Left ventricle myocardium inferior (tissue), 1 donor: Measurements from ENCODE around the gene KIAA1210. TPM values are rescaled to one million over a fixed set of nuclear protein-coding genes. Genes with fewer than 3 reads are reported as not detected.

Experiments used
- DNase-seq: peaks from one replicate; pipeline ENCODE4 v3.0.0-alpha.2; 2020
- H3K27ac ChIP-seq: fragments of 200-600 bp; replicated peaks from 2 replicates; pipeline ENCODE4 v1.8.0; 2021
- H3K27me3 ChIP-seq: fragments of 200-600 bp; 2 replicates; pipeline ENCODE4 v1.8.0; 2021; ENCODE audit warnings: low read depth
- H3K36me3 ChIP-seq: fragments of 200-600 bp; 2 replicates; pipeline ENCODE4 v1.8.0; 2021
- H3K4me1 ChIP-seq: fragments of 200-600 bp; 2 replicates; pipeline ENCODE4 v1.8.0; 2021
- H3K4me3 ChIP-seq: fragments of 200-600 bp; 2 replicates; pipeline ENCODE4 v1.8.0; 2021; ENCODE audit warnings: mild to moderate bottlenecking, moderate library complexity
- H3K9me3 ChIP-seq: fragments of 200-600 bp; replicated peaks from 2 replicates; pipeline ENCODE4 v1.8.0; 2021
- intact Hi-C: fragments of 100-400 bp; cut with micrococcal nuclease; formaldehyde crosslinking; loops from one replicate; pipeline ENCODE4 v1.11.0; 2022
- total RNA-seq: library from RNA; stranded (reverse); fragmentation: NEBNext Ultra II Directional; extraction: Animal tissue kit (Norgen Biotek cat#: 25700); gene quantifications from one replicate; pipeline ENCODE4 v1.2.1, GENCODE V29; 2021
- TF ChIP-seq, protein P1 (sequence below): fragments of 200-600 bp; IDR thresholded peaks from 2 replicates; pipeline ENCODE4 v1.8.0; 2021; ENCODE audit warnings: antibody characterized with exemption, mild to moderate bottlenecking, borderline replicate concordance
- donor health status: DM: no; HTN: yes; CAD: no; lungs with severe emphysema.

The KIAA1210 gene
- total RNA-seq, 1 donor from 2014 or later, result not detected

DNA sequence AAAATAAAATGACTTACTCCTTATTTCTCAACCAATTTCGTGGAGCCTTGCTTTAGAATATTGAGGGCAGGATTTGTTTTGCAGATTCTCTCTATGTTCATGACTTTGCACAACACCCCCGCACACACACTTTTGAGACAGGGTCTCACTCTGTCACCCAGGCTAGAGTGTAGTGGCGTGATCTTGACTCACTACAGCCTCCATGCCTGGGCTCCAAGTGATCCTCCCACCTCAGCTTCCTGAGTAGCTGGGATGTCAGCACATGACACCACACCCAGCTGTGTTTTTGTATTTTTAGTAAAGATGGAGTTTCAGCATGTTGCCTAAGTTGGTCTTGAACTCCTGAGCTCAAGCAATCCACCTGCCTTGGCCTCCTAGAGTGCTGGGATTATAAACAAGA, 42.8 kb downstream of the KIAA1210 start:
- H3K4me3 ChIP-seq, result no peak overlapping the region
- H3K9me3 ChIP-seq, result no peaks in the 10 kb centered on the region
- H3K27ac ChIP-seq, result no peak overlapping the region
- no peak for DNase-seq
- no peaks in the 10 kb centered on the region for H3K4me1 ChIP-seq
- intact Hi-C loops, result no loop called here
- no peaks in the 10 kb centered on the region for H3K36me3 ChIP-seq
- TF ChIP-seq, protein P1, sequence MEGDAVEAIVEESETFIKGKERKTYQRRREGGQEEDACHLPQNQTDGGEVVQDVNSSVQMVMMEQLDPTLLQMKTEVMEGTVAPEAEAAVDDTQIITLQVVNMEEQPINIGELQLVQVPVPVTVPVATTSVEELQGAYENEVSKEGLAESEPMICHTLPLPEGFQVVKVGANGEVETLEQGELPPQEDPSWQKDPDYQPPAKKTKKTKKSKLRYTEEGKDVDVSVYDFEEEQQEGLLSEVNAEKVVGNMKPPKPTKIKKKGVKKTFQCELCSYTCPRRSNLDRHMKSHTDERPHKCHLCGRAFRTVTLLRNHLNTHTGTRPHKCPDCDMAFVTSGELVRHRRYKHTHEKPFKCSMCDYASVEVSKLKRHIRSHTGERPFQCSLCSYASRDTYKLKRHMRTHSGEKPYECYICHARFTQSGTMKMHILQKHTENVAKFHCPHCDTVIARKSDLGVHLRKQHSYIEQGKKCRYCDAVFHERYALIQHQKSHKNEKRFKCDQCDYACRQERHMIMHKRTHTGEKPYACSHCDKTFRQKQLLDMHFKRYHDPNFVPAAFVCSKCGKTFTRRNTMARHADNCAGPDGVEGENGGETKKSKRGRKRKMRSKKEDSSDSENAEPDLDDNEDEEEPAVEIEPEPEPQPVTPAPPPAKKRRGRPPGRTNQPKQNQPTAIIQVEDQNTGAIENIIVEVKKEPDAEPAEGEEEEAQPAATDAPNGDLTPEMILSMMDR, result no peak
- no peaks in the 10 kb centered on the region for H3K27me3 ChIP-seq

DNA sequence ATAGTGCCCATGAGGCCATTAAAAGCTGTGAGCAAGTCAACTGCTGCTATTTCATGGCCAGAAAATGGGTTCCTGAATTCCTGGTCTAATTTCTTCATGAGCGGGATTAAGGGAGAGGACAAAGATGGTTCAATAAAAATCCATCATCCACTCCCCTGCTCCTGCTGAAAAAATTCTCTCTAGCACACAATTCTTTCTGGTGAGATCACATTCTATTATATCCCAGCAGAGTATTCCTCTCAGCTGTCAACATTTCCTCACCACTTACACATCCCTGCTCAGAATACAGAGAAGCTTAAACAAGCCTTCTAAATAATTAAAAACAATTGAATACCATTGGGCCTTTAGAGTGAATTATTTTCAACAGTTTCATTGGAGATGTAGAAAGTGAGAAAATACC, 45.3 kb downstream of the KIAA1210 start:
- TF ChIP-seq, protein P1, result no peak
- Histone ChIP-seq H3K9me3 (no peaks in the 10 kb centered on the region), H3K27me3 (no peaks in the 10 kb centered on the region), H3K4me1 (no peaks in the 10 kb centered on the region), H3K4me3 (no peak overlapping the region), H3K27ac (no peak overlapping the region), H3K36me3 (no peaks in the 10 kb centered on the region)
- no peak for DNase-seq
- intact Hi-C loops, result no loop called here

DNA sequence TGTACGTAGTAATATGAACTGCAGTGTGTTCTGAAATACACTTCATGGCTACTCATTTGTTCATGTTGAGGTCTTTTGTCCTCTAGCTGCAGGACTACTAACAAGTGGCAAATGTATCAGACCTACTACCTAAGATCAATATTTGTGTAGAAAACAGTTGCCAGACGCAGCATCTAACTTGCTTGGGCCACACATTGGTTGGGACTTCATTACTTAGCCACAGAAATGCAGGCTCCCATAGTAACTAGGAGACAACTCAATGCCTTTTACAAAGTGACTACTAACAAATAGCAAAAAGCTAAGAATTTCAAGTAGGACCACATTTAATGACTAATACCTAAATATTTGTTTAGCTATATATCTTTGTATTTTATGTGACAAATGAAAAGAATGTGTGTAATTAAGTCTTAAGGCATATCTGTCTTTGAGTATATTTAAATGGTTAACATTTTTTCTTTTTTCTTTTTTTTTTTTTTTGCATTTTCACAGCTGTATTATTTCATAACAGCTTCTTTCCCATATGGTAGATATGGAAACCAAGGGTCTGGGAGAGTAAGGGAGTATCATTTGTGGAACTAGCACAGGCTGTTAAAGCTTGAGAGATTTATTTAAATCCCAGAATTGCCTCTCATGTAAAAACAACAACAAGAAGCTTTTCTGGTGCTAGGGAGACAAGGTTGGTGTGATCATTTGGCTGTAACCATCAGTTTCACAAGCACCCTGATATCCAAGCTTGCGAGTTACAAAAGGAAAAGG, 52.2 kb downstream of the KIAA1210 start:
- H3K36me3 ChIP-seq, result no peaks in the 10 kb centered on the region
- intact Hi-C loops, result no loop called here

DNA sequence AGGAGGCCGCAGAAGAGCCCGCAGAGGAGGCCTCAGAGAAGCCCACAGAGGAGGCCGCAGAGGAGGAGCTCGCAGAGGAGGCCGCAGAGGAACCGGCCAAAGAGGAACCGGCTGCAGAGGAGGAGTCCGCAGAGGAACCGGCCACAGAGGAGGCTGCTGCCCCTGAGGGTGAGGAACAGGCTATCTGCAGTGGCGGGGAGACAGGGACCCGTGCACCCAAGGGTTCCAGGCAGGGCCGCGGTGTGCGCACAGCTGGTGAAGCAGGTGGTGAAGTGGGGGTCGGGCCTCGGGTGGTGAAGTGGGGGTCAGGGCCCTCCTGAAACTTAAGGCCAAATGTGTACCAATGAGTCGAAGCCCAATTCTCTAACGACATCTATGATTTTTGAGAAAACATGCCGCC, 53.7 kb downstream of the KIAA1210 start:
- intact Hi-C loops, result no loop called here
- Histone ChIP-seq H3K27ac (no peak overlapping the region), H3K36me3 (no peaks in the 10 kb centered on the region), H3K9me3 (no peaks in the 10 kb centered on the region), H3K4me1 (no peaks in the 10 kb centered on the region), H3K27me3 (no peaks in the 10 kb centered on the region), H3K4me3 (no peak overlapping the region)
- TF ChIP-seq, protein P1, result no peak
- no peak for DNase-seq

More for the DNA sequence above, 52.2 kb downstream of the KIAA1210 start:
- H3K27me3 ChIP-seq, result no peaks in the 10 kb centered on the region
- H3K4me1 ChIP-seq, result no peaks in the 10 kb centered on the region
- H3K9me3 ChIP-seq, result no peaks in the 10 kb centered on the region
- H3K27ac ChIP-seq, result no peak overlapping the region
- TF ChIP-seq, protein P1, result no peak
- DNase-seq, result no peak
- H3K4me3 ChIP-seq, result no peak overlapping the region

DNA sequence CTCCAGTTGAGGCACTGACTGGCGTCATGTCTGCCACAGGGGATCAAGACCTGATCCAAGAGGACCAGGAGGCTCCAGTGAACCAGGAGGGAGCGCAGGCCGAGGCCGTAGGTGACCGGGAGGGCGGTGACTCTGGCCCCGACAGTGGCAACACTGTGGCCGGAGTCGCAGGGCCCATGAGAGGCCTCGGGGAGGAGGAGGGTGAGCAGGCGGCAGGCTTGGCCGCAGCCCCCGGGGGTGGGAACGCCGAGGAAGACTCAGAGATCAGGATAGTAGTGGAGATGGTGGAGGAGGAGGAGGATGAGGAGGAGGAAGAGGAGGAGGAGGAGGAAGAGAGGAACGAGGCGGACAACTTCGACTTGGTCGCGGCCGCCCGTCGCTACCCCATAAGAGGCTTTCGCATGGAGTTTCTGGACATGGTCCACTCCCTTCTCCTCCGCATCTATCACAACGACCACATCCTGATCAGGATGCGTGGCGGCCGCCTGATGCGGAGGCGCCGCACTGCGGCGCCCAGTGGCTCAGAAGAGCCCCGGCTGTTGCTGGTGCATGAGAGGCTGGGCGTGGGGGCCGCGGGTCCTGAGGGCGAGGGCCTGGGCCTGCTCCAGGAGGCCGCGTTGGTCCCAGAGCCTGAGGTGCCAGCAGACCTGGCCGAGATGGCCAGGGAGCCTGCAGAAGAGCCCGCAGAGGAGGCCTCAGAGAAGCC, 54.3 kb downstream of the KIAA1210 start:
- Histone ChIP-seq H3K27me3 (no peaks in the 10 kb centered on the region), H3K27ac (no peak overlapping the region), H3K4me1 (no peaks in the 10 kb centered on the region), H3K9me3 (no peaks in the 10 kb centered on the region), H3K36me3 (no peaks in the 10 kb centered on the region), H3K4me3 (no peak overlapping the region)
- intact Hi-C loops, result no loop called here
- TF ChIP-seq, protein P1, result no peak
- DNase-seq, result no peak
